ENCODE data around the gene RABGAP1L.

GRCh38 chr1:174825127-174825526 is 665.8 kb downstream of the RABGAP1L start:
- TF ChIP-seq CTCF (IDR thresholded peaks at IDR 0.05; ENCODE audit: low read depth, low read length) (no peak), POLR2A (IDR thresholded peaks at IDR 0.05; ENCODE audit: extremely low read depth, insufficient read length) (no peak)
